Caco-2 (cell line): ENCODE data around the gene STPG1. TPM values are rescaled to one million over a fixed set of nuclear protein-coding genes. Genes with fewer than 3 reads are reported as not detected.

Source experiments
- BruUV-seq: library from RNA; stranded (reverse); fragments of 400-500 nt; replicated peaks from 2 replicates; lab custom pipeline; 2021; lab: Mats Ljungman, UMichigan
- CTCF ChIA-PET: fragments of 300-600 bp; sonication (Branson Sonifier 250); formaldehyde crosslinking; loops from one replicate; lab custom pipeline; 2022; ENCODE audit warnings: antibody characterized with exemption; lab: Charles Lee
- POLR2A ChIA-PET: fragments of 300-600 bp; sonication (Branson Sonifier 250); formaldehyde crosslinking; loops from one replicate; lab custom pipeline; 2022; ENCODE audit warnings: antibody characterized with exemption; lab: Charles Lee
- DNase-seq, 2 experiments: peaks; one replicate each; pipeline versions ENCODE4 v3.0.0 to v3.0.0-alpha.2; 2020 to 2022
- H3K27me3 ChIP-seq: replicated peaks from 2 replicates; pipeline ENCODE4 v1.6.0; 2011; ENCODE audit warnings: low read length; ENCODE audit not compliant: control insufficient read depth, insufficient read depth
- H3K36me3 ChIP-seq: 2 replicates; pipeline ENCODE4 v1.5.1; 2011; ENCODE audit warnings: low read length; ENCODE audit not compliant: control insufficient read depth, insufficient read depth
- H3K4me1 ChIP-seq: fragments of 250-450 bp; sonication (Bioruptor Pico); 2 replicates; pipeline ENCODE4 v1.5.1; 2020; ENCODE audit warnings: mild to moderate bottlenecking
- H3K4me3 ChIP-seq: 2 replicates; pipeline ENCODE4 v1.5.1; 2011; ENCODE audit warnings: low read depth, mild to moderate bottlenecking, control low read depth, low read length
- H3K9me3 ChIP-seq: fragments of 250-450 bp; sonication (Bioruptor Pico); 2 replicates; pipeline ENCODE4 v1.5.1; 2020; ENCODE audit warnings: mild to moderate bottlenecking, moderate library complexity
- H3K27ac Mint-ChIP-seq: one replicate; pipeline ENCODE4 v1.8.0; 2022; ENCODE audit warnings: mixed read lengths; ENCODE audit not compliant: unreplicated experiment
- H3K27me3 Mint-ChIP-seq: one replicate; pipeline ENCODE4 v1.8.0; 2022; ENCODE audit warnings: mixed read lengths; ENCODE audit not compliant: insufficient read depth, unreplicated experiment
- H3K36me3 Mint-ChIP-seq: one replicate; pipeline ENCODE4 v1.8.0; 2022; ENCODE audit warnings: mild to moderate bottlenecking, mixed read lengths; ENCODE audit not compliant: insufficient read depth, unreplicated experiment
- H3K4me1 Mint-ChIP-seq: one replicate; pipeline ENCODE4 v1.8.0; 2022; ENCODE audit warnings: low read depth, mixed read lengths; ENCODE audit not compliant: unreplicated experiment
- H3K4me3 Mint-ChIP-seq: one replicate; pipeline ENCODE4 v1.8.0; 2022; ENCODE audit warnings: mild to moderate bottlenecking, moderate library complexity, mixed read lengths; ENCODE audit not compliant: unreplicated experiment
- H3K9me3 Mint-ChIP-seq: one replicate; pipeline ENCODE4 v1.8.0; 2022; ENCODE audit warnings: mixed read lengths; ENCODE audit not compliant: unreplicated experiment
- intact Hi-C: fragments of 100-400 bp; cut with micrococcal nuclease; formaldehyde crosslinking; loops from one replicate; pipeline ENCODE4 v1.10.0; 2022; ENCODE audit not compliant: unreplicated experiment
- total RNA-seq: library from RNA; stranded (reverse); gene quantifications from 2 replicates; pipeline ENCODE4 v1.2.3, GENCODE V29; 2022
- TF ChIP-seq, protein P1 (sequence below), 2 experiments: fragments of 200-600 bp in 1 of 2; IDR thresholded peaks; 1 replicate in 1 of 2; 2 replicates in 1 of 2; pipeline versions ENCODE4 v1.5.1 to v1.8.0; 2011 to 2022; ENCODE audit warnings: antibody characterized with exemption in 1 of 2, control low read depth in 1 of 2, inconsistent platforms in 1 of 2, low read depth in 1 of 2, low read length in 1 of 2, mild to moderate bottlenecking in 1 of 2, moderate library complexity in 1 of 2; ENCODE audit not compliant: insufficient read depth in 1 of 2, severe bottlenecking in 1 of 2, unreplicated experiment in 1 of 2

STPG1 gene
- total RNA-seq, 1 experiment from 2014 or later = 8.6 TPM

DNA sequence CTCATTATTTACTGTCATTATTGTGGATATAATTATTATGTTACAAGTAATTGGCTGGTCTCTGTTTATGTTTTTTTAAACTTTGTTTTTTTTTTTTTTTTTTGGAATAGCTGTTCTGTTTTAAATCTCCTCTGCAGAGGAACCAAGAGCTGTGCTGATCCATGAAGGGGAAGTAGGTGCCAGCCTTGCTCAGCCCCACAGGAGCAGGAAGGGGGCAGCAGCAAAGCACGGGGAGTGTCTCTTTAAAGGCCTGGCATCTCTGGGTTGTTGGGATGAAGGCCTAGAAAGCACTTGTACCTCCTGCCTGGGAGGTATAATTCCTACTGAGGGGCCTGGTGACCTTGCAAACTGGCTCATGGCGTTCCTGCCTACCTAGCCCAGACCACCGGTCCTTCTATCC lies 96.9 kb downstream of the STPG1 start:
- no peak overlapping the region for H3K27ac Mint-ChIP-seq
- ChIA-PET CTCF (interaction anchor here (0.6 kb wide), 1 partner anchor 109 kb away, joined by 5 read pairs; no protein-coding TSS in a partner anchor), POLR2A (no interaction called here)
- H3K4me3 ChIP-seq = no peak overlapping the region
- no peak for DNase-seq
- H3K4me1 ChIP-seq = 0 out of 2 replicates have a peak, but pooled peaks cover 6% of the 10 kb centered on the region
- H3K9me3 ChIP-seq = no peaks in the 10 kb centered on the region
- intact Hi-C loops = no loop called here
- no peaks in the 10 kb centered on the region for H3K27me3 Mint-ChIP-seq
- no peaks in the 10 kb centered on the region for H3K9me3 Mint-ChIP-seq
- no TSS peak for BruUV-seq
- H3K4me1 Mint-ChIP-seq = peaks cover 6% of the 10 kb centered on the region
- no peak overlapping the region for H3K4me3 Mint-ChIP-seq
- H3K36me3 ChIP-seq = no peaks in the 10 kb centered on the region
- H3K36me3 Mint-ChIP-seq = no peaks in the 10 kb centered on the region
- no peaks in the 10 kb centered on the region for H3K27me3 ChIP-seq
- TF ChIP-seq, protein P1, sequence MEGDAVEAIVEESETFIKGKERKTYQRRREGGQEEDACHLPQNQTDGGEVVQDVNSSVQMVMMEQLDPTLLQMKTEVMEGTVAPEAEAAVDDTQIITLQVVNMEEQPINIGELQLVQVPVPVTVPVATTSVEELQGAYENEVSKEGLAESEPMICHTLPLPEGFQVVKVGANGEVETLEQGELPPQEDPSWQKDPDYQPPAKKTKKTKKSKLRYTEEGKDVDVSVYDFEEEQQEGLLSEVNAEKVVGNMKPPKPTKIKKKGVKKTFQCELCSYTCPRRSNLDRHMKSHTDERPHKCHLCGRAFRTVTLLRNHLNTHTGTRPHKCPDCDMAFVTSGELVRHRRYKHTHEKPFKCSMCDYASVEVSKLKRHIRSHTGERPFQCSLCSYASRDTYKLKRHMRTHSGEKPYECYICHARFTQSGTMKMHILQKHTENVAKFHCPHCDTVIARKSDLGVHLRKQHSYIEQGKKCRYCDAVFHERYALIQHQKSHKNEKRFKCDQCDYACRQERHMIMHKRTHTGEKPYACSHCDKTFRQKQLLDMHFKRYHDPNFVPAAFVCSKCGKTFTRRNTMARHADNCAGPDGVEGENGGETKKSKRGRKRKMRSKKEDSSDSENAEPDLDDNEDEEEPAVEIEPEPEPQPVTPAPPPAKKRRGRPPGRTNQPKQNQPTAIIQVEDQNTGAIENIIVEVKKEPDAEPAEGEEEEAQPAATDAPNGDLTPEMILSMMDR (IDR thresholded peaks at IDR 0.05; ENCODE audit: insufficient read depth in 1 of 2, low read depth in 1 of 2, low read length in 1 of 2, severe bottlenecking in 1 of 2, unreplicated experiment in 1 of 2) = no peak

DNA sequence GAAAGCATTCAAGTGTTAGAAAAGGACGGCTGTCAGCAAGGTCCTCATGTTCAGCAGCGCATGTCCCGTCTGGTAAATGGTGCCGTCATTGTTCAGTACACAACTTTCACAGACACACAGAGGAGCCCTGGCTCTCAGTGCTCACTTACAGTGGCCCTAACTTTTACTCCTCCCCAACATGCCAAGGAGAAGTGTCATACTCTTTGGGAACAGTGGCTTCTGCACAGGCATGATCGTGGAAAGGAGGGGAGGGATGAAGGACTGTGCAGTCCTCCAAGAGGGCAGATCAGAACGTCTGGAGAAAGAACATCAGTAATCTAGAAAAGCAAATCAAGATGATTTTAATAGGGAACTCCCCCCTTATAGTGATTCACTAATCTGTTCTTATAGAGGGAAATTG lies 98.2 kb downstream of the STPG1 start:
- POLR2A ChIA-PET = no interaction called here
- intact Hi-C loops = no loop called here

DNA sequence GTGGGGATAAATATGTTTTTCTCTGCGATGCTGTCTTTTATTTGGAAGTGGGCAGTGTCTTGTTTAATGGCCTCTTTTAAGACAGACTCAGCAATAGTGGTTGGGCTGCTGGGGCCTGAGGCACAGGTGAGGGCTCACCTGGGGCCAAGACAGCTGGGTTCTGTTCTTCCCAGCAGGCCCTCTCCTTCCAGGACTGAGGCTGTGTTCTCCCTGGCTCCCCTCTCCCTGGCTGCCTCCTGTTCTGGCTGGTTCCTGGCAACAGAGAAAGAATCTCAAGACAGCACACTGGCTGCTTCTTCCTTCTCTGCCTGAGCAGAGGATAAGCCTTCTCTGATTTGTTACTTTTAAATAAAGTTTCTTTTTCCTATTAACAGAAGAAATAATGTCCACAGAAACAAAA lies 101.8 kb downstream of the STPG1 start:
- H3K9me3 Mint-ChIP-seq = no peaks in the 10 kb centered on the region
- no peak for DNase-seq
- BruUV-seq = no TSS peak
- no peaks in the 10 kb centered on the region for H3K27me3 Mint-ChIP-seq
- TF ChIP-seq, protein P1 (IDR thresholded peaks at IDR 0.05; ENCODE audit: insufficient read depth in 1 of 2, low read depth in 1 of 2, low read length in 1 of 2, severe bottlenecking in 1 of 2, unreplicated experiment in 1 of 2) = no peak
- 0 out of 2 replicates have a peak, but pooled peaks cover 6% of the 10 kb centered on the region for H3K4me1 ChIP-seq
- no peaks in the 10 kb centered on the region for H3K36me3 Mint-ChIP-seq
- no peak overlapping the region for H3K4me3 ChIP-seq
- intact Hi-C loops = no loop called here
- no peaks in the 10 kb centered on the region for H3K9me3 ChIP-seq
- H3K36me3 ChIP-seq = no peaks in the 10 kb centered on the region
- no peak overlapping the region for H3K27ac Mint-ChIP-seq
- peaks cover 7% of the 10 kb centered on the region for H3K4me1 Mint-ChIP-seq
- no peak overlapping the region for H3K4me3 Mint-ChIP-seq
- ChIA-PET CTCF (no interaction called here), POLR2A (no interaction called here)
- no peaks in the 10 kb centered on the region for H3K27me3 ChIP-seq

More for the DNA sequence above, 98.2 kb downstream of the STPG1 start:
- Histone ChIP-seq H3K9me3 (no peaks in the 10 kb centered on the region), H3K27me3 (no peaks in the 10 kb centered on the region), H3K4me1 (0 out of 2 replicates have a peak, but pooled peaks cover 6% of the 10 kb centered on the region), H3K4me3 (no peak overlapping the region), H3K36me3 (no peaks in the 10 kb centered on the region)
- Mint-ChIP-seq H3K27ac (no peak overlapping the region), H3K9me3 (no peaks in the 10 kb centered on the region), H3K27me3 (no peaks in the 10 kb centered on the region), H3K4me3 (no peak overlapping the region), H3K4me1 (peaks cover 6% of the 10 kb centered on the region), H3K36me3 (no peaks in the 10 kb centered on the region)
- TF ChIP-seq, protein P1 (IDR thresholded peaks at IDR 0.05; ENCODE audit: insufficient read depth in 1 of 2, low read depth in 1 of 2, low read length in 1 of 2, severe bottlenecking in 1 of 2, unreplicated experiment in 1 of 2) = no peak
- CTCF ChIA-PET = no interaction called here
- DNase-seq = no peak
- no TSS peak for BruUV-seq
